Embryonic facial prominence (tissue), 1 donor: ENCODE measurements around the gene FOXRED2.
"Not testable (repeated sequence)": the region's sequence is repeated elsewhere in the genome, so short reads cannot be mapped to it uniquely, and the experiment has no call there.

ENCODE experiments used
- DNase-seq: peaks from one replicate; pipeline ENCODE4 v3.0.0-alpha.2; 2016; ENCODE audit errors: extremely low spot score

FOXRED2 gene

GRCh38 chr22:36506637-36507517, at the start of gene FOXRED2:
Gene FOXRED2 (minus strand): TSS chr22:36507040. CDS start chr22:36506422, 618 bp downstream.
- peak; percentile 49 for DNase-seq

- DNase-seq = no peak
Measured at GRCh38 chr22:36554098-36554497, 47.3 kb upstream of the FOXRED2 start.

- DNase-seq = no peak
Measured at GRCh38 chr22:36552289-36552688, 45.4 kb upstream of the FOXRED2 start.

- no peak for DNase-seq
Measured at GRCh38 chr22:36550701-36551495, 44.1 kb upstream of the FOXRED2 start.

GRCh38 chr22:36549033-36549432, 42.2 kb upstream of the FOXRED2 start:
- no peak for DNase-seq

- no peak for DNase-seq
Measured at GRCh38 chr22:36548606-36549005, 41.8 kb upstream of the FOXRED2 start.

- DNase-seq = no peak
Measured at GRCh38 chr22:36546932-36547331, 40.1 kb upstream of the FOXRED2 start.

- no peak for DNase-seq
Measured at GRCh38 chr22:36546092-36546804, 39.4 kb upstream of the FOXRED2 start.

- no peak for DNase-seq
Measured at GRCh38 chr22:36544107-36544620, 37.3 kb upstream of the FOXRED2 start.

GRCh38 chr22:36541831-36542411, 35.1 kb upstream of the FOXRED2 start:
- DNase-seq = no peak

- DNase-seq = no peak
Measured at GRCh38 chr22:36540867-36541642, 34.2 kb upstream of the FOXRED2 start.

GRCh38 chr22:36538529-36538928, 31.7 kb upstream of the FOXRED2 start:
- no peak for DNase-seq

- DNase-seq = no peak
Measured at GRCh38 chr22:36536717-36537116, 29.9 kb upstream of the FOXRED2 start.

- DNase-seq = not testable (repeated sequence)
Measured at GRCh38 chr22:36533320-36533719, 26.5 kb upstream of the FOXRED2 start.

GRCh38 chr22:36532466-36532865, 25.6 kb upstream of the FOXRED2 start:
- no peak for DNase-seq

- DNase-seq = peak; percentile 99
Measured at GRCh38 chr22:36528795-36529751, 22.2 kb upstream of the FOXRED2 start, which contains the start of gene EIF3D. Gene EIF3D (minus strand): TSS chr22:36529166. CDS start chr22:36526121, 3,045 bp downstream.

GRCh38 chr22:36528341-36528740, 21.5 kb upstream of the FOXRED2 start:
- DNase-seq = no peak

GRCh38 chr22:36522662-36523061, 15.8 kb upstream of the FOXRED2 start:
- DNase-seq = no peak

- no peak for DNase-seq
Measured at GRCh38 chr22:36520423-36520822, 13.6 kb upstream of the FOXRED2 start.
